Measurements from ENCODE around the gene GH1. TPM values are rescaled to one million over a fixed set of nuclear protein-coding genes. Genes with fewer than 3 reads are reported as not detected.
"Not testable (repeated sequence)": the region's sequence is repeated elsewhere in the genome, so short reads cannot be mapped to it uniquely, and the experiment has no call there.

The GH1 gene
- polyA plus RNA-seq, 4 donors: not detected

DNA sequence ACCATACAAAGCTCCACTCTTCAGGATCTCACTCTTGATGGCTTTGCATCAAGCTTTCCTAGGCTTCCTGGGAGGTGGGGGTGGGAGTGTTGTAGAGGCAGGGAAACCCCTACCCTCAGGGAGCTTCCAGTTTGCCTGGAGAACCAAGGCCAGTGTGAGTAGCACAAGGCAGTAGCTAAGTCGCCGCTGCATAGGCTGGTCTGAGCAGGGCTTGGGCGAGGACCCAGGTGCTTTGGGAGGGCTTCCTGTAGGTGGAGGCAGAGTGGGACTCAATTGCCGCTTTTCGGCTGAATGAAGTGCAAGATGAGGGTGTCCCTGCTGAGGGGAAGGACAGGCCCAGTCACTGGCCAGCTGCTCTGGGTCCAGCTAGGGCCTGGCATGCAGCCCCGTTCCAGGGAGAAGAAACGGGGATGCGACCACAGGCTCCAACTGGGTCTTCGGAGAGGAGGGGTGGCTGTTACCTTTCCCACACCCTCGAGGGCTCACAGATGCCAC, 9.6 kb upstream of the GH1 start:
- DNase-seq (ENCODE audit: low read depth in 4 of 4, low spot score in 2 of 4): no peak

DNA sequence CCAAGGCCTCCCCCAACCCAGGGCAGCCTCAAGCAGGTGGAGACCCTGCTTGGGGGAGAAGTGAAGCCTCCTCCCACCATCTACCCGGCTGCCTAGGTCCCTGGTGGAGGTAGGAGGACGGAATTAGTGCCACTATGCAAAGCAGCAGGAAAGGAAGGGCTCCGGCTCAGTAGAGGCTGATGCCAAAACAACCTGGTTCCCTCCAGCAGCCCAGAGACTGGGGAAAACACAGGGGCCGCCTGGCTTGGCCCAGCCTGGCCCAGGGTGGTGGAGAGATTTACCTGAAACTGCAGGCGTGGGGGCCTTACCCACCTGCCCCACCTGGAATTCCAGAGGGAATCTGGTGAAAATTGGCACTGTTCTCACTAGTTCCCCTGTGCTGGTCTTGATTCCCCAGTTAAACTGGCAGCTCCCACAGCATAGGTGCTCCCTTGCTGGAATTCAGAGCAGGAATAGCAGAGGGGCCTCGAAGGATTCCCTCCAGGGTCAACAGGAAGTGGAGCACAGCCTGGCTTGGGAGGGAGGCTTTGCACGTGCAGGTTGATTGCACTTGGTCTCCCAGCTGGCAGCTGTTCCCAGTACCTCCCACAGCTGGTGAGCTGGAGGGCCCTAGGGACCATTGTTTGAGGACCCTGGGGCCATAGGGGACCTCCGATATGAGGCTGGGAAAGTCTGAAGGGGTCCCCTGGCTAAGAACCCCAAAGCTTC, 9.0 kb upstream of the GH1 start:
- DNase-seq (ENCODE audit: low read depth in 4 of 4, low spot score in 2 of 4): no peak

DNA sequence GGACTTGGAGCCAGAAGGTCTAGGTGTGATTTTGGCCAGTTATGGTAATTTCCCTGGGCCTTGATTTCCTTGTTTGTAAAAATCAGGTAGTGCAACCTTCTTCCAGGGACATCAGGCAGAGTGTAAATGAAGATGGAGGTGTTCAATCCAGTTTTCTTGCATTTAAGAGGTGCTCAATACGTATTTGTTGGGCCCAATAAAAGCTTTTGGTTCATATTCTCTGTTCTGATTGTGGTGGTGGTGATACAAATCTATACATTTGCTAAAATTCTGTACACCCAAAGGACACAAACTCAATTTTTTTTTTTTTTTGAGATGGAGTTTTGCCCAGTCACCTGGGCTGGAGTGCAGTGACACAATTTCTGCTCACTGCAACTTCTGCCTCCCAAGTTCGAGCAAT, 7.5 kb upstream of the GH1 start:
- no peak for DNase-seq (ENCODE audit: low read depth in 4 of 4, low spot score in 2 of 4)

GRCh38 chr17:63925615-63926014, 7.0 kb upstream of the GH1 start:
- DNase-seq (ENCODE audit: low read depth in 4 of 4, low spot score in 2 of 4): no peak

DNA sequence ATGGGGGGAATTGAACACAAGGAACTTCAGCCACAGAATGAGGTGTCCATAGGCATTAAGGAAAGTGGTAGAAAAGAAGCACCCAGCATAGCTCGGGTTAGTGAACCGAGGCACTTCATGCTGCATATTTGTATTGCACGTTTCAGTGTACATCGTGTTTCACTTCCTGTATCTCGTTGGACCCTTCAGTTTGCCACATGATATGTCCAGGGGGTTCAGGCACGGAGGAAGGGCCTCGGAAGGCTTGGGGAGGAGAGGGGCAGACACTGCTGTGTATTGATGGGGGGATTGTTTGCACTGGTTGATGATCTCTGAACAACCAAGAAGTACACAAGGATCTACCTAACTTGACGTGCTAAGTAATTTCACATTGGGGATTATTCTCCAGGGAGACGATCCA, 3.8 kb upstream of the GH1 start:
- DNase-seq (ENCODE audit: low read depth in 4 of 4, low spot score in 2 of 4): not testable (repeated sequence)

DNA sequence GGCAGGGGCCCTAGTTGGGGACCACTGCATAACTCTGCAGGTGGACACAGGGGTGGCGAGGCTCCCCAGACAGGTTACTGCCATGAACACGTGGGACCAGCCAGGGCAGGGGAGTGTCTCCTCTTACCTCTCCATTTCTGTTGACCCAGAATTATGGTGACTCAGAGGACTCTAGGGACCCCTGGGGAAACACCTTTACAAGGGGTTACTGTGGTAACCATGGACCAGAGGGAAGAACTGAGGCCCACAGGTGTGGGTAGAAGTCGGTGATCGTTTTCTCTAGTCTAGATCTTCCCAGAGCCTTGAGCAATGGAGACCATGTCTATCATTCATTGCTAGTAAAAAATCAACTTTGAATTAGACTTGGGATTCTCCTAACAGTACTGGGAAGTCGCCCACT, 2.1 kb upstream of the GH1 start:
- not testable (repeated sequence) for DNase-seq (ENCODE audit: low read depth in 4 of 4, low spot score in 2 of 4)

DNA sequence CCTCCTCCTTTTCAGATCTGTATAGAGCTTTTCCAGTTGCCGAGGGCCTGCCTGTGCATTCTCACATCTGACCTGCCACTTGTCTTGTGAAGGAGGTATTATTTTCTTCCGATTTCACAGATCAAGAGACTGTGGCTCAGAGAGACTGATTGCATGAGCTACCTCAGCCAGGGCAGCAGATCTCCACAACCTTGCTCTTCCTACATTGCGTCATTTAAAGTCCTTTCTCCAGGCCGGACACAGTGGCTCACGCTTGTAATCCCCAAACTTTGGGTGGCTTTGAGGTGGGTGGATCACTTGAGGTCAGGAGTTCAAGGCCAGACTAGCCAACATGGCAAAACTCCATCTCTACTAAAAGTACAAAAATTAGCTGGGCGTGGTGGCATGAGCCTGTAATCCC, 1.4 kb upstream of the GH1 start:
- not testable (repeated sequence) for DNase-seq (ENCODE audit: low read depth in 4 of 4, low spot score in 2 of 4)

DNA sequence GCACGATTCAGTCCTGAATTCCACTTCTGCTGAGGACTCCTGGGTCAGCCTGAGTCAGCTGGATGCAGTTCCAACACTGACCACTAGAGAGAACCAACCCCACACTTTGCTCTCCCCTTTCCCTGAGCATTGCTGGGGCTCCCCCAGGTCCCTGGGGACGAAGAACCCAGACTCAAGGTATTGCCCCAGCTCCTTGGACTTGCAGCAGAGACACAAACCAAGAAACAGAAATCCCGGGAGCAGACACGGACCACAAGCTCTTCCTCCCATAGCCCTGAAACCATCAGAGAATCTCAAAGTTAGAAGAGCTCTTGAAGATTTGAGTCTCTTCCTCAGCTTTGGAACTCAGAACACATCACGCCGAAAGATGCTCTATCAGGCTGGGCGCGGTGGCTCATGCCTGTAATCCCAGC, 678 bp upstream of the GH1 start:
- peak in 3 of 4 donors; percentile 13 to 21 (median 21) for DNase-seq (ENCODE audit: low read depth in 4 of 4, low spot score in 2 of 4)

GRCh38 chr17:63918305-63918704, 334 bp downstream of the GH1 start:
- DNase-seq (ENCODE audit: low read depth in 4 of 4, low spot score in 2 of 4): no peak

DNA sequence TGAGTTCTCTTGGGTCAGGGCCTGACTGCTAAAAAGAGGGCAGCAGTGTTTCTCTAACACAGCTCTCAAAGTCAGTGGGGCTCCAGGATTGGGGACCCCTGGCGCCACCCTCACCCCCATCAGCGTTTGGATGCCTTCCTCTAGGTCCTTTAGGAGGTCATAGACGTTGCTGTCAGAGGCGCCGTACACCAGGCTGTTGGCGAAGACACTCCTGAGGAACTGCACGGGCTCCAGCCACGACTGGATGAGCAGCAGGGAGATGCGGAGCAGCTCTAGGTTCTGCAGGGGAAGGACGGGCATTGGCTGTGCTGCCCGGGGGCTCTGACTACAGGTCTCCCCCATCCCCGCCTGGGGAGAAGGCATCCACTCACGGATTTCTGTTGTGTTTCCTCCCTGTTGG, 993 bp downstream of the GH1 start:
- no peak for DNase-seq (ENCODE audit: low read depth in 4 of 4, low spot score in 2 of 4)

DNA sequence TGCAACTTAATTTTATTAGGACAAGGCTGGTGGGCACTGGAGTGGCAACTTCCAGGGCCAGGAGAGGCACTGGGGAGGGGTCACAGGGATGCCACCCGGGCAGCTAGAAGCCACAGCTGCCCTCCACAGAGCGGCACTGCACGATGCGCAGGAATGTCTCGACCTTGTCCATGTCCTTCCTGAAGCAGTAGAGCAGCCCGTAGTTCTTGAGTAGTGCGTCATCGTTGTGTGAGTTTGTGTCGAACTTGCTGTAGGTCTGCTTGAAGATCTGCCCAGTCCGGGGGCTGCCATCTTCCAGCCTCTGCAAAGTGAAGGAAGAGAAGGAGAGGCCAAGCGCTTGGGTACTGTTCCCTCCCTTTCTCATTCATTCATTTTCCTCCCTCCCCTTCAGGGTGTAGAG, 1.4 kb downstream of the GH1 start:
- DNase-seq (ENCODE audit: low read depth in 4 of 4, low spot score in 2 of 4): not testable (repeated sequence)

GRCh38 chr17:63916566-63917185, 2.0 kb downstream of the GH1 start:
- DNase-seq (ENCODE audit: low read depth in 4 of 4, low spot score in 2 of 4): no peak

GRCh38 chr17:63915753-63916152, 2.9 kb downstream of the GH1 start:
- DNase-seq (ENCODE audit: low read depth in 4 of 4, low spot score in 2 of 4): not testable (repeated sequence)

GRCh38 chr17:63914471-63914870, 4.2 kb downstream of the GH1 start:
- DNase-seq (ENCODE audit: low read depth in 4 of 4, low spot score in 2 of 4): no peak

- DNase-seq (ENCODE audit: low read depth in 4 of 4, low spot score in 2 of 4): peak in 1 of 4 donors; percentile 12
These were observed 7.0 kb downstream of the GH1 start for GRCh38 chr17:63911657-63912100.

DNA sequence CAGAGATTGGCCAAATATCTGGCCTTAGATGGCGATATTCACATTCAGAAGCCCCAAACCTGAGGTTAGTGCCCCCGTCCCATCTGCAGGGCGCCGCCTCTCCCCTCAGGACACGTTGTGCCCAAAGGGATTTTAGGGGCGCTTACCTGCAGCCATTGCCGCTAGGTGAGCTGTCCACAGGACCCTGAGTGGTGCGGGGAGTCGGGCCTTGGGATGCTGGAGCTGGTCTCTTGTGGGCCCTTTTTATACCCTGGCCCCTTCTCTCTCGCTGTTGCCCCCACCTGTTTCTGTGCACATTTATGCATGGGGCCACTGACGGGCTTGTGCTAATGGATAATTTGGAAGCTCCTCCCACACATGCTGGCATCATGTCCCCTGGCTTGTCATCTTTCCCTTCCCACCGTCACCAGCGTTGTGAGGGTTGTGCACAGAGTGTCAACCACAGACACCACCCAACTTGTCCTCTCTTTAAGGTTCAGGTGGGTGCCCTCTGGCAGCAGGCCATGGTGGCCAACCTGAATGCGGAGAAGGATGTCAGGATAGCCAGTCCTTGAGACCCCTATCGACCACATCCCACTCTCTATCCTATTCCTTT, 7.5 kb downstream of the GH1 start, which contains the start of gene CSHL1:
Gene CSHL1, minus strand, starts transcription at position 218 of the 595 bp plus-strand sequence. Its CDS starts 62 bp downstream, at position 156.
- DNase-seq (ENCODE audit: low read depth in 4 of 4, low spot score in 2 of 4): no peak

GRCh38 chr17:63910096-63910495, 8.5 kb downstream of the GH1 start:
- DNase-seq (ENCODE audit: low read depth in 4 of 4, low spot score in 2 of 4): no peak

GRCh38 chr17:63909586-63909985, 9.1 kb downstream of the GH1 start:
- DNase-seq (ENCODE audit: low read depth in 4 of 4, low spot score in 2 of 4): not testable (repeated sequence)

DNA sequence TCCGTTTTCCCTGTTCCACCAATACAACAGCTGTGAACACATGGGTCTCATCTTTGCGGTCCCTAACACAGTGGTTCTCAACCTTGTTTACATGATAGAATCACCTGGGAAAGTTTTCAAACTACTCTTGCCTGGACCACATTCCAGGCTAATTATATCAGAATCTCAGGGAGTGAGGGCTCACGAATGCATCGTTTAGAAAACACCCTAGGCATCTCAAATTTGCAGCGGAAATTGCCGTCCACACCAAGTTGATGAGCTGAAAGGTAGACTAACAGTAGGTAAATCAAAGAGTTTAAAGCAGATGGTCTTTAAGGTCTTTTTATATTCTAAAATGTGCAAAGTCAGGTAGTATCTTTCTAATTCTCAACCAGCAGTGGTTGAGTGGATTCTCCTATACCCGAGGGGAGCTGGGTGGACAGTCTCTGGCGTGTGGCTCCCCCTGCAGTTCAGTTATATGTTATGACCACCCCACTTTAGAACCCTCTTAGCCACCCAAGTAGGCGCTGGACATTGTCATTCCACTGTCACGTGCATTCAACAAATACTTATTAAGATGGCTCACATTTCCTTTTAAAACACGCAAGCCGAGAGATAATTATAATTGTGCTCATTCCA, 11.4 kb downstream of the GH1 start:
- not testable (repeated sequence) for DNase-seq (ENCODE audit: low read depth in 4 of 4, low spot score in 2 of 4)

- DNase-seq (ENCODE audit: low read depth in 4 of 4, low spot score in 2 of 4): not testable (repeated sequence)
These were observed 13.8 kb downstream of the GH1 start for GRCh38 chr17:63904796-63905195.

- DNase-seq (ENCODE audit: low read depth in 4 of 4, low spot score in 2 of 4): not testable (repeated sequence)
These were observed 14.8 kb downstream of the GH1 start for GRCh38 chr17:63903787-63904201.
